ENCODE measurements around the gene MRTFA.

DNA sequence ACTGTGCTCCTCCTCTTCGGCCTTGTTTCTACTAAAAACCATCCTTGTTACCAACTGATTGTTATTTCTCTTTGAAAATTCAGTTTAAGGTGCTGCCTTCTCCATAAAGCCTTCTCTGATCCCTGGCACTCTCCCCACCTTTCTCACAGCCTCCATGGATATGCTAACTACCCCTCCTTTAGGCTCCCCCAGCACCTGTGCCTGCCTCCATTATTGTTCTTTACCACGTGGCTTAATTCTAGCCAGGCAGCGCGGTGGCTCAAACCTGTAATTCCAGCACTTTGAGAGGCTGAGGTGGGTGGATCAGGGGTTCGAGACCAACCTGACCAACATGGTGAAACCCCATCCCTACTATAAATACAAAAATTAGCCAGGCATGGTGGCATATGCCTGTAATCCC, 96.3 kb downstream of the MRTFA start:
- TF ChIP-seq CTCF (conservative IDR thresholded peaks at IDR 0.05 in 1 of 2, IDR thresholded peaks at IDR 0.05 in 1 of 2; ENCODE audit: extremely low read depth in 1 of 2, insufficient read depth in 1 of 2, low read depth in 1 of 2, low read length in 2 of 2): no peak
- TF ChIP-seq EZH2 (IDR thresholded peaks at IDR 0.05; ENCODE audit: borderline replicate concordance, low read length): no peak
